WTC11 (cell line): ENCODE results near the gene C1QL1. TPM values are rescaled to one million over a fixed set of nuclear protein-coding genes. Genes with fewer than 3 reads are reported as not detected.

Experiments used
- ATAC-seq: fragments of 200-7000 bp; cut with Tn5 transposase; 2 replicates; pipeline ENCODE4 v1.10.0; 2021; ENCODE audit warnings: mild to moderate bottlenecking, moderate library complexity
- CTCF ChIA-PET: fragments of 300-600 bp; sonication (Branson Sonifier 250); formaldehyde crosslinking; loops from one replicate; lab custom pipeline; 2021; ENCODE audit warnings: antibody characterized with exemption; lab: Charles Lee
- POLR2A ChIA-PET: fragments of 350-600 bp; sonication (Branson Sonifier 250); formaldehyde crosslinking; loops from one replicate; lab custom pipeline; 2021; ENCODE audit warnings: antibody characterized with exemption; lab: Charles Lee
- DNase-seq: peaks from one replicate; pipeline ENCODE4 v3.0.0; 2021; ENCODE audit warnings: low spot score
- H3K27ac Mint-ChIP-seq: 2 replicates; pipeline ENCODE4 v1.8.0; 2021; ENCODE audit warnings: mixed read lengths
- H3K27me3 Mint-ChIP-seq: 2 replicates; pipeline ENCODE4 v1.8.0; 2021; ENCODE audit warnings: low read depth, mild to moderate bottlenecking, moderate library complexity, mixed read lengths
- H3K36me3 Mint-ChIP-seq: 2 replicates; pipeline ENCODE4 v1.8.0; 2021; ENCODE audit warnings: mixed read lengths
- H3K4me1 Mint-ChIP-seq: 2 replicates; pipeline ENCODE4 v1.8.0; 2022; ENCODE audit warnings: mixed read lengths
- H3K4me3 Mint-ChIP-seq: 2 replicates; pipeline ENCODE4 v1.8.0; 2021; ENCODE audit warnings: mild to moderate bottlenecking, moderate library complexity, mixed read lengths
- H3K9me3 Mint-ChIP-seq: 2 replicates; pipeline ENCODE4 v1.8.0; 2021; ENCODE audit warnings: mixed read lengths
- ESRRA ChIP-seq: sonication (generic); formaldehyde crosslinking; IDR thresholded peaks from 2 replicates; pipeline ENCODE4 v1.8.1; 2022; ENCODE audit warnings: mild to moderate bottlenecking, missing genetic modification reagents, borderline replicate concordance
- GRHL2 ChIP-seq: fragments of 250-450 bp; sonication (Bioruptor Pico); IDR thresholded peaks from 2 replicates; pipeline ENCODE4 v1.8.0; 2022; ENCODE audit warnings: mild to moderate bottlenecking, moderate library complexity; ENCODE audit not compliant: insufficient replicate concordance, severe bottlenecking
- JUN ChIP-seq: sonication (generic); formaldehyde crosslinking; IDR thresholded peaks from 2 replicates; pipeline ENCODE4 v1.8.0; 2023; ENCODE audit warnings: mild to moderate bottlenecking, missing genetic modification reagents
- NFYB ChIP-seq: sonication (generic); formaldehyde crosslinking; conservative IDR thresholded peaks from 2 replicates; pipeline ENCODE4 v1.8.0; 2022; ENCODE audit warnings: low read depth, missing genetic modification reagents
- RORB ChIP-seq: fragments of 250-450 bp; sonication (Bioruptor Pico); IDR thresholded peaks from 2 replicates; pipeline ENCODE4 v1.9.0; 2021; ENCODE audit warnings: mild to moderate bottlenecking
- TEAD4 ChIP-seq: sonication (generic); formaldehyde crosslinking; IDR thresholded peaks from 2 replicates; pipeline ENCODE4 v1.8.0; 2022; ENCODE audit warnings: mild to moderate bottlenecking, missing genetic modification reagents
- ZBTB21 ChIP-seq: sonication (generic); formaldehyde crosslinking; IDR thresholded peaks from 2 replicates; pipeline ENCODE4 v1.8.1; 2023; ENCODE audit warnings: mild to moderate bottlenecking, missing genetic modification reagents, borderline replicate concordance
- ZNF138 ChIP-seq: sonication (generic); formaldehyde crosslinking; conservative IDR thresholded peaks from 2 replicates; pipeline ENCODE4 v1.8.1; 2022; ENCODE audit warnings: mild to moderate bottlenecking, moderate library complexity, missing genetic modification reagents
- ZNF232 ChIP-seq: sonication (generic); formaldehyde crosslinking; IDR thresholded peaks from 2 replicates; pipeline ENCODE4 v1.8.0; 2022; ENCODE audit warnings: mild to moderate bottlenecking, missing genetic modification reagents
- ZNF263 ChIP-seq: sonication (generic); formaldehyde crosslinking; IDR thresholded peaks from 2 replicates; pipeline ENCODE4 v1.8.1; 2022; ENCODE audit warnings: low read depth, mild to moderate bottlenecking, moderate library complexity, missing genetic modification reagents
- total RNA-seq: library from RNA; stranded (reverse); gene quantifications from 3 replicates; pipeline ENCODE4 v1.2.3, GENCODE V29; 2021
- TF ChIP-seq, protein P1 (sequence below): sonication (generic); formaldehyde crosslinking; IDR thresholded peaks from 2 replicates; pipeline ENCODE4 v1.8.0; 2023; ENCODE audit warnings: mild to moderate bottlenecking, missing genetic modification reagents
- TF ChIP-seq, protein P2 (sequence below): fragments of 250-450 bp; sonication (Bioruptor Pico); IDR thresholded peaks from 2 replicates; pipeline ENCODE4 v1.9.0; 2021; ENCODE audit warnings: mild to moderate bottlenecking, borderline replicate concordance
- TF ChIP-seq, protein P3 (sequence below): sonication (generic); formaldehyde crosslinking; IDR thresholded peaks from 2 replicates; pipeline ENCODE4 v1.8.1; 2023; ENCODE audit warnings: mild to moderate bottlenecking, missing genetic modification reagents, moderate library complexity
- TF ChIP-seq, protein P4 (sequence below): sonication (generic); formaldehyde crosslinking; conservative IDR thresholded peaks from 2 replicates; pipeline ENCODE4 v1.8.1; 2023; ENCODE audit warnings: mild to moderate bottlenecking, low read depth, missing genetic modification reagents, moderate library complexity
- TF ChIP-seq, protein P5 (sequence below): sonication (generic); formaldehyde crosslinking; IDR thresholded peaks from 2 replicates; pipeline ENCODE4 v1.8.1; 2023; ENCODE audit warnings: mild to moderate bottlenecking, missing genetic modification reagents
- TF ChIP-seq, protein P6 (sequence below): sonication (generic); formaldehyde crosslinking; IDR thresholded peaks from 2 replicates; pipeline ENCODE4 v1.8.0; 2022; ENCODE audit warnings: missing genetic modification reagents

The C1QL1 gene
- total RNA-seq, 1 experiment from 2014 or later = 13.4 TPM

DNA sequence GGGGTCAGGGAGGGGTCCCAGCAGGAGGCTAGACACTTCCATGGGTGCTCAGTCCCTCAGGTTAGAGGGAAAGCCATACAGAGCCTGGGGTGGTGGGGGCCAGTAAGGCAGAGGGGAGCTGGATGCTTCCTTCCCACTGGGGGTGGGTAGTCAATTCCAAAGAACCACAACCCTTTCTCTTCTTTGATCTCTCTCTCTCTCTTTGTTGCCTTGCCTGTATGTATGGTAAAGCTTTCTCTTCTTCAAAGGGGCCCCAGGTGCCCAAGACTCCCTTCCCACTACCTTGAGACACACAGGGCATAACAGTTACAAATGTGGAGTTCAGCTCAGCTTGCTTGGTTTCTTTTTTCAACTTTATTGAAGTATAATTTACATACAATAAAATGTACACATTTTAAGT, 30.5 kb upstream of the C1QL1 start (continued):
- TF ChIP-seq, protein P1, sequence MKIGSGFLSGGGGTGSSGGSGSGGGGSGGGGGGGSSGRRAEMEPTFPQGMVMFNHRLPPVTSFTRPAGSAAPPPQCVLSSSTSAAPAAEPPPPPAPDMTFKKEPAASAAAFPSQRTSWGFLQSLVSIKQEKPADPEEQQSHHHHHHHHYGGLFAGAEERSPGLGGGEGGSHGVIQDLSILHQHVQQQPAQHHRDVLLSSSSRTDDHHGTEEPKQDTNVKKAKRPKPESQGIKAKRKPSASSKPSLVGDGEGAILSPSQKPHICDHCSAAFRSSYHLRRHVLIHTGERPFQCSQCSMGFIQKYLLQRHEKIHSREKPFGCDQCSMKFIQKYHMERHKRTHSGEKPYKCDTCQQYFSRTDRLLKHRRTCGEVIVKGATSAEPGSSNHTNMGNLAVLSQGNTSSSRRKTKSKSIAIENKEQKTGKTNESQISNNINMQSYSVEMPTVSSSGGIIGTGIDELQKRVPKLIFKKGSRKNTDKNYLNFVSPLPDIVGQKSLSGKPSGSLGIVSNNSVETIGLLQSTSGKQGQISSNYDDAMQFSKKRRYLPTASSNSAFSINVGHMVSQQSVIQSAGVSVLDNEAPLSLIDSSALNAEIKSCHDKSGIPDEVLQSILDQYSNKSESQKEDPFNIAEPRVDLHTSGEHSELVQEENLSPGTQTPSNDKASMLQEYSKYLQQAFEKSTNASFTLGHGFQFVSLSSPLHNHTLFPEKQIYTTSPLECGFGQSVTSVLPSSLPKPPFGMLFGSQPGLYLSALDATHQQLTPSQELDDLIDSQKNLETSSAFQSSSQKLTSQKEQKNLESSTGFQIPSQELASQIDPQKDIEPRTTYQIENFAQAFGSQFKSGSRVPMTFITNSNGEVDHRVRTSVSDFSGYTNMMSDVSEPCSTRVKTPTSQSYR (CRISPR knock-in tag) = no peak
- TF ChIP-seq ZNF232 (CRISPR knock-in tag) (no peak), RORB (no peak), ZBTB21 (CRISPR knock-in tag) (no peak), ZNF263 (CRISPR knock-in tag) (no peak), NFYB (CRISPR knock-in tag) (no peak), GRHL2 (CRISPR knock-in tag) (no peak), TEAD4 (CRISPR knock-in tag) (no peak)
- TF ChIP-seq, protein P2, sequence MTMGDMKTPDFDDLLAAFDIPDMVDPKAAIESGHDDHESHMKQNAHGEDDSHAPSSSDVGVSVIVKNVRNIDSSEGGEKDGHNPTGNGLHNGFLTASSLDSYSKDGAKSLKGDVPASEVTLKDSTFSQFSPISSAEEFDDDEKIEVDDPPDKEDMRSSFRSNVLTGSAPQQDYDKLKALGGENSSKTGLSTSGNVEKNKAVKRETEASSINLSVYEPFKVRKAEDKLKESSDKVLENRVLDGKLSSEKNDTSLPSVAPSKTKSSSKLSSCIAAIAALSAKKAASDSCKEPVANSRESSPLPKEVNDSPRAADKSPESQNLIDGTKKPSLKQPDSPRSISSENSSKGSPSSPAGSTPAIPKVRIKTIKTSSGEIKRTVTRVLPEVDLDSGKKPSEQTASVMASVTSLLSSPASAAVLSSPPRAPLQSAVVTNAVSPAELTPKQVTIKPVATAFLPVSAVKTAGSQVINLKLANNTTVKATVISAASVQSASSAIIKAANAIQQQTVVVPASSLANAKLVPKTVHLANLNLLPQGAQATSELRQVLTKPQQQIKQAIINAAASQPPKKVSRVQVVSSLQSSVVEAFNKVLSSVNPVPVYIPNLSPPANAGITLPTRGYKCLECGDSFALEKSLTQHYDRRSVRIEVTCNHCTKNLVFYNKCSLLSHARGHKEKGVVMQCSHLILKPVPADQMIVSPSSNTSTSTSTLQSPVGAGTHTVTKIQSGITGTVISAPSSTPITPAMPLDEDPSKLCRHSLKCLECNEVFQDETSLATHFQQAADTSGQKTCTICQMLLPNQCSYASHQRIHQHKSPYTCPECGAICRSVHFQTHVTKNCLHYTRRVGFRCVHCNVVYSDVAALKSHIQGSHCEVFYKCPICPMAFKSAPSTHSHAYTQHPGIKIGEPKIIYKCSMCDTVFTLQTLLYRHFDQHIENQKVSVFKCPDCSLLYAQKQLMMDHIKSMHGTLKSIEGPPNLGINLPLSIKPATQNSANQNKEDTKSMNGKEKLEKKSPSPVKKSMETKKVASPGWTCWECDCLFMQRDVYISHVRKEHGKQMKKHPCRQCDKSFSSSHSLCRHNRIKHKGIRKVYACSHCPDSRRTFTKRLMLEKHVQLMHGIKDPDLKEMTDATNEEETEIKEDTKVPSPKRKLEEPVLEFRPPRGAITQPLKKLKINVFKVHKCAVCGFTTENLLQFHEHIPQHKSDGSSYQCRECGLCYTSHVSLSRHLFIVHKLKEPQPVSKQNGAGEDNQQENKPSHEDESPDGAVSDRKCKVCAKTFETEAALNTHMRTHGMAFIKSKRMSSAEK (CRISPR knock-in tag) = no peak
- TF ChIP-seq, protein P3, sequence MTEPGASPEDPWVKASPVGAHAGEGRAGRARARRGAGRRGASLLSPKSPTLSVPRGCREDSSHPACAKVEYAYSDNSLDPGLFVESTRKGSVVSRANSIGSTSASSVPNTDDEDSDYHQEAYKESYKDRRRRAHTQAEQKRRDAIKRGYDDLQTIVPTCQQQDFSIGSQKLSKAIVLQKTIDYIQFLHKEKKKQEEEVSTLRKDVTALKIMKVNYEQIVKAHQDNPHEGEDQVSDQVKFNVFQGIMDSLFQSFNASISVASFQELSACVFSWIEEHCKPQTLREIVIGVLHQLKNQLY (CRISPR knock-in tag) = no peak
- TF ChIP-seq, protein P4, sequence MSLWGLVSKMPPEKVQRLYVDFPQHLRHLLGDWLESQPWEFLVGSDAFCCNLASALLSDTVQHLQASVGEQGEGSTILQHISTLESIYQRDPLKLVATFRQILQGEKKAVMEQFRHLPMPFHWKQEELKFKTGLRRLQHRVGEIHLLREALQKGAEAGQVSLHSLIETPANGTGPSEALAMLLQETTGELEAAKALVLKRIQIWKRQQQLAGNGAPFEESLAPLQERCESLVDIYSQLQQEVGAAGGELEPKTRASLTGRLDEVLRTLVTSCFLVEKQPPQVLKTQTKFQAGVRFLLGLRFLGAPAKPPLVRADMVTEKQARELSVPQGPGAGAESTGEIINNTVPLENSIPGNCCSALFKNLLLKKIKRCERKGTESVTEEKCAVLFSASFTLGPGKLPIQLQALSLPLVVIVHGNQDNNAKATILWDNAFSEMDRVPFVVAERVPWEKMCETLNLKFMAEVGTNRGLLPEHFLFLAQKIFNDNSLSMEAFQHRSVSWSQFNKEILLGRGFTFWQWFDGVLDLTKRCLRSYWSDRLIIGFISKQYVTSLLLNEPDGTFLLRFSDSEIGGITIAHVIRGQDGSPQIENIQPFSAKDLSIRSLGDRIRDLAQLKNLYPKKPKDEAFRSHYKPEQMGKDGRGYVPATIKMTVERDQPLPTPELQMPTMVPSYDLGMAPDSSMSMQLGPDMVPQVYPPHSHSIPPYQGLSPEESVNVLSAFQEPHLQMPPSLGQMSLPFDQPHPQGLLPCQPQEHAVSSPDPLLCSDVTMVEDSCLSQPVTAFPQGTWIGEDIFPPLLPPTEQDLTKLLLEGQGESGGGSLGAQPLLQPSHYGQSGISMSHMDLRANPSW (CRISPR knock-in tag) = no peak
- TF ChIP-seq, protein P5, sequence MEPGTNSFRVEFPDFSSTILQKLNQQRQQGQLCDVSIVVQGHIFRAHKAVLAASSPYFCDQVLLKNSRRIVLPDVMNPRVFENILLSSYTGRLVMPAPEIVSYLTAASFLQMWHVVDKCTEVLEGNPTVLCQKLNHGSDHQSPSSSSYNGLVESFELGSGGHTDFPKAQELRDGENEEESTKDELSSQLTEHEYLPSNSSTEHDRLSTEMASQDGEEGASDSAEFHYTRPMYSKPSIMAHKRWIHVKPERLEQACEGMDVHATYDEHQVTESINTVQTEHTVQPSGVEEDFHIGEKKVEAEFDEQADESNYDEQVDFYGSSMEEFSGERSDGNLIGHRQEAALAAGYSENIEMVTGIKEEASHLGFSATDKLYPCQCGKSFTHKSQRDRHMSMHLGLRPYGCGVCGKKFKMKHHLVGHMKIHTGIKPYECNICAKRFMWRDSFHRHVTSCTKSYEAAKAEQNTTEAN (CRISPR knock-in tag) = no peak

DNA sequence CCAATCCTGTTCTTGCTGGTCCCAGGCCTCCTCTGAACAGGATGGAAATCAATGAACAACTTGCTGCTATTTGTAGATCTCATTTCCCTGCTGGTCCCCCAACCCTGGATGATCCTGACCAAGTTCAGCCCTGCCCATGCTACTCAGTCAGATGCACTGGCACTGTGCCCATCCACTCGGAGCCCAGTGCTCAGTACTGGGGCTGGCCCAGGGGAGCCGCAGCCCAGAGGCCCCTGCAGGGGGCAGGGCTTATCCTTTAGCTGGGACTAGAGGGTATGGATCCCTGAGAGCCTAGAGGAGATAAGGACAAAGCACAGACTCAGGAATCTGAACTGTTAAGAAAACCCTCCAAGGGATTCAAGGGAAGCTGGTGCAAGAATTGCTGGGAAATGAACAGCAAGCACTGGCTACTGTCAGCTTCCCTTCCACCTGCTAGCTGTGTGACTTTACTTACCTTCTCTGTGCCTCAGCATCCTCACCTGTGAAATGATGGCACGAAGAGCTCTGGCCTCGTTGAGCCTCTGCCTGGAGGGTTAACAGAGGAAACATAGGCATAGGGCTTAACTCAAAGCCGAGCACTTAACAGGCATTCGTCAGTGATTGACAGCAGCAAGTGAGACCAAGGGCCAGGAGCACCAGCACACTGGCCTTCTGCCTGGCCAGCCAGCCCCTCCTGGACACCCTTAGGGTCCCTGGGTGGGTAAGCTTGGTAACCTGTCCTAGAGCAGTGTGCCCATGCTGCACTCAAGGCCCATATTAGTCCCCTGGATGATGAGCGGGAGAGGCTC, 29.8 kb upstream of the C1QL1 start:
- H3K4me1 Mint-ChIP-seq = peaks cover 3% of the 10 kb centered on the region; the same call in 1 of the 2 replicates
- no peak overlapping the region for H3K4me3 Mint-ChIP-seq
- H3K27me3 Mint-ChIP-seq = peaks cover 9% of the 10 kb centered on the region
- no peak overlapping the region for H3K27ac Mint-ChIP-seq
- POLR2A ChIA-PET = no interaction called here
- H3K36me3 Mint-ChIP-seq = peaks cover 11% of the 10 kb centered on the region
- DNase-seq (no peak), ATAC-seq (peak; percentile 56; the same call in 1 of the 2 replicates)
- H3K9me3 Mint-ChIP-seq = peaks cover 17% of the 10 kb centered on the region
- CTCF ChIA-PET = interaction anchor here (0.9 to 2.3 kb wide), 8 partner anchors 9 to 138 kb away, joined by 3 to 8 read pairs (median 4); partner anchors contain the start of gene ACBD4
- TF ChIP-seq ZNF138 (CRISPR knock-in tag) = no peak
- no peak for TF ChIP-seq ESRRA (CRISPR knock-in tag)
- TF ChIP-seq JUN (CRISPR knock-in tag) = no peak
- TF ChIP-seq ZNF263 (CRISPR knock-in tag) = no peak
- TF ChIP-seq, protein P6, sequence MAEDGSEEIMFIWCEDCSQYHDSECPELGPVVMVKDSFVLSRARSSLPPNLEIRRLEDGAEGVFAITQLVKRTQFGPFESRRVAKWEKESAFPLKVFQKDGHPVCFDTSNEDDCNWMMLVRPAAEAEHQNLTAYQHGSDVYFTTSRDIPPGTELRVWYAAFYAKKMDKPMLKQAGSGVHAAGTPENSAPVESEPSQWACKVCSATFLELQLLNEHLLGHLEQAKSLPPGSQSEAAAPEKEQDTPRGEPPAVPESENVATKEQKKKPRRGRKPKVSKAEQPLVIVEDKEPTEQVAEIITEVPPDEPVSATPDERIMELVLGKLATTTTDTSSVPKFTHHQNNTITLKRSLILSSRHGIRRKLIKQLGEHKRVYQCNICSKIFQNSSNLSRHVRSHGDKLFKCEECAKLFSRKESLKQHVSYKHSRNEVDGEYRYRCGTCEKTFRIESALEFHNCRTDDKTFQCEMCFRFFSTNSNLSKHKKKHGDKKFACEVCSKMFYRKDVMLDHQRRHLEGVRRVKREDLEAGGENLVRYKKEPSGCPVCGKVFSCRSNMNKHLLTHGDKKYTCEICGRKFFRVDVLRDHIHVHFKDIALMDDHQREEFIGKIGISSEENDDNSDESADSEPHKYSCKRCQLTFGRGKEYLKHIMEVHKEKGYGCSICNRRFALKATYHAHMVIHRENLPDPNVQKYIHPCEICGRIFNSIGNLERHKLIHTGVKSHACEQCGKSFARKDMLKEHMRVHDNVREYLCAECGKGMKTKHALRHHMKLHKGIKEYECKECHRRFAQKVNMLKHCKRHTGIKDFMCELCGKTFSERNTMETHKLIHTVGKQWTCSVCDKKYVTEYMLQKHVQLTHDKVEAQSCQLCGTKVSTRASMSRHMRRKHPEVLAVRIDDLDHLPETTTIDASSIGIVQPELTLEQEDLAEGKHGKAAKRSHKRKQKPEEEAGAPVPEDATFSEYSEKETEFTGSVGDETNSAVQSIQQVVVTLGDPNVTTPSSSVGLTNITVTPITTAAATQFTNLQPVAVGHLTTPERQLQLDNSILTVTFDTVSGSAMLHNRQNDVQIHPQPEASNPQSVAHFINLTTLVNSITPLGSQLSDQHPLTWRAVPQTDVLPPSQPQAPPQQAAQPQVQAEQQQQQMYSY (CRISPR knock-in tag) = no peak
